ENCODE results near the gene MOV10. TPM values are rescaled to one million over a fixed set of nuclear protein-coding genes. Genes with fewer than 3 reads are reported as not detected.

The MOV10 gene
- total and polyA plus RNA-seq, 2 of the 8 experiments (the other 6 are each of a cell fraction or from before 2014, with no cell fraction given) = 57.3 to 109 TPM

DNA sequence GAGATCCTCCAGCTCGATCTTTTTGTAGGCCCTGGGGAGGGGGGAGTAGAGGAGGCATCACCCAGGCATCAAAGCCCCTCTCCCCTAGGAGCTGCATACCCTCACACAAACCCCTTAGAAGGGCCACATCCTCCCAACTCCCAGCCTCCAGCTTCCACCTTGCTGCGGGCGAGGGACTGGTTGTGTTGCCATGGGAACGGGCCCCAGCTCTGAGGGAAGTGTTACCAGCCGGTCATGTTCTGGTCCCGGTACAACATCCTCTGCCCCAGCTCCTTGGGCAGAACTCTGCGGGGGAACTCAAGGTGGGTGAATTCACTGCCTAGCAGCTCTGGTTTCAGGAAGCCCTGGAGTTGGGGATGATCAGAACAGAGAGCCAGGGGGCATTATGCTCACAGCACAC, 36.6 kb downstream of the MOV10 start (continued):
- TF ChIP-seq, protein P1, sequence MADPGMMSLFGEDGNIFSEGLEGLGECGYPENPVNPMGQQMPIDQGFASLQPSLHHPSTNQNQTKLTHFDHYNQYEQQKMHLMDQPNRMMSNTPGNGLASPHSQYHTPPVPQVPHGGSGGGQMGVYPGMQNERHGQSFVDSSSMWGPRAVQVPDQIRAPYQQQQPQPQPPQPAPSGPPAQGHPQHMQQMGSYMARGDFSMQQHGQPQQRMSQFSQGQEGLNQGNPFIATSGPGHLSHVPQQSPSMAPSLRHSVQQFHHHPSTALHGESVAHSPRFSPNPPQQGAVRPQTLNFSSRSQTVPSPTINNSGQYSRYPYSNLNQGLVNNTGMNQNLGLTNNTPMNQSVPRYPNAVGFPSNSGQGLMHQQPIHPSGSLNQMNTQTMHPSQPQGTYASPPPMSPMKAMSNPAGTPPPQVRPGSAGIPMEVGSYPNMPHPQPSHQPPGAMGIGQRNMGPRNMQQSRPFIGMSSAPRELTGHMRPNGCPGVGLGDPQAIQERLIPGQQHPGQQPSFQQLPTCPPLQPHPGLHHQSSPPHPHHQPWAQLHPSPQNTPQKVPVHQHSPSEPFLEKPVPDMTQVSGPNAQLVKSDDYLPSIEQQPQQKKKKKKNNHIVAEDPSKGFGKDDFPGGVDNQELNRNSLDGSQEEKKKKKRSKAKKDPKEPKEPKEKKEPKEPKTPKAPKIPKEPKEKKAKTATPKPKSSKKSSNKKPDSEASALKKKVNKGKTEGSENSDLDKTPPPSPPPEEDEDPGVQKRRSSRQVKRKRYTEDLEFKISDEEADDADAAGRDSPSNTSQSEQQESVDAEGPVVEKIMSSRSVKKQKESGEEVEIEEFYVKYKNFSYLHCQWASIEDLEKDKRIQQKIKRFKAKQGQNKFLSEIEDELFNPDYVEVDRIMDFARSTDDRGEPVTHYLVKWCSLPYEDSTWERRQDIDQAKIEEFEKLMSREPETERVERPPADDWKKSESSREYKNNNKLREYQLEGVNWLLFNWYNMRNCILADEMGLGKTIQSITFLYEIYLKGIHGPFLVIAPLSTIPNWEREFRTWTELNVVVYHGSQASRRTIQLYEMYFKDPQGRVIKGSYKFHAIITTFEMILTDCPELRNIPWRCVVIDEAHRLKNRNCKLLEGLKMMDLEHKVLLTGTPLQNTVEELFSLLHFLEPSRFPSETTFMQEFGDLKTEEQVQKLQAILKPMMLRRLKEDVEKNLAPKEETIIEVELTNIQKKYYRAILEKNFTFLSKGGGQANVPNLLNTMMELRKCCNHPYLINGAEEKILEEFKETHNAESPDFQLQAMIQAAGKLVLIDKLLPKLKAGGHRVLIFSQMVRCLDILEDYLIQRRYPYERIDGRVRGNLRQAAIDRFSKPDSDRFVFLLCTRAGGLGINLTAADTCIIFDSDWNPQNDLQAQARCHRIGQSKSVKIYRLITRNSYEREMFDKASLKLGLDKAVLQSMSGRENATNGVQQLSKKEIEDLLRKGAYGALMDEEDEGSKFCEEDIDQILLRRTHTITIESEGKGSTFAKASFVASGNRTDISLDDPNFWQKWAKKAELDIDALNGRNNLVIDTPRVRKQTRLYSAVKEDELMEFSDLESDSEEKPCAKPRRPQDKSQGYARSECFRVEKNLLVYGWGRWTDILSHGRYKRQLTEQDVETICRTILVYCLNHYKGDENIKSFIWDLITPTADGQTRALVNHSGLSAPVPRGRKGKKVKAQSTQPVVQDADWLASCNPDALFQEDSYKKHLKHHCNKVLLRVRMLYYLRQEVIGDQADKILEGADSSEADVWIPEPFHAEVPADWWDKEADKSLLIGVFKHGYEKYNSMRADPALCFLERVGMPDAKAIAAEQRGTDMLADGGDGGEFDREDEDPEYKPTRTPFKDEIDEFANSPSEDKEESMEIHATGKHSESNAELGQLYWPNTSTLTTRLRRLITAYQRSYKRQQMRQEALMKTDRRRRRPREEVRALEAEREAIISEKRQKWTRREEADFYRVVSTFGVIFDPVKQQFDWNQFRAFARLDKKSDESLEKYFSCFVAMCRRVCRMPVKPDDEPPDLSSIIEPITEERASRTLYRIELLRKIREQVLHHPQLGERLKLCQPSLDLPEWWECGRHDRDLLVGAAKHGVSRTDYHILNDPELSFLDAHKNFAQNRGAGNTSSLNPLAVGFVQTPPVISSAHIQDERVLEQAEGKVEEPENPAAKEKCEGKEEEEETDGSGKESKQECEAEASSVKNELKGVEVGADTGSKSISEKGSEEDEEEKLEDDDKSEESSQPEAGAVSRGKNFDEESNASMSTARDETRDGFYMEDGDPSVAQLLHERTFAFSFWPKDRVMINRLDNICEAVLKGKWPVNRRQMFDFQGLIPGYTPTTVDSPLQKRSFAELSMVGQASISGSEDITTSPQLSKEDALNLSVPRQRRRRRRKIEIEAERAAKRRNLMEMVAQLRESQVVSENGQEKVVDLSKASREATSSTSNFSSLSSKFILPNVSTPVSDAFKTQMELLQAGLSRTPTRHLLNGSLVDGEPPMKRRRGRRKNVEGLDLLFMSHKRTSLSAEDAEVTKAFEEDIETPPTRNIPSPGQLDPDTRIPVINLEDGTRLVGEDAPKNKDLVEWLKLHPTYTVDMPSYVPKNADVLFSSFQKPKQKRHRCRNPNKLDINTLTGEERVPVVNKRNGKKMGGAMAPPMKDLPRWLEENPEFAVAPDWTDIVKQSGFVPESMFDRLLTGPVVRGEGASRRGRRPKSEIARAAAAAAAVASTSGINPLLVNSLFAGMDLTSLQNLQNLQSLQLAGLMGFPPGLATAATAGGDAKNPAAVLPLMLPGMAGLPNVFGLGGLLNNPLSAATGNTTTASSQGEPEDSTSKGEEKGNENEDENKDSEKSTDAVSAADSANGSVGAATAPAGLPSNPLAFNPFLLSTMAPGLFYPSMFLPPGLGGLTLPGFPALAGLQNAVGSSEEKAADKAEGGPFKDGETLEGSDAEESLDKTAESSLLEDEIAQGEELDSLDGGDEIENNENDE (IDR thresholded peaks at IDR 0.05; ENCODE audit: insufficient replicate concordance, low read length) = no peak
- TF ChIP-seq, protein P2, sequence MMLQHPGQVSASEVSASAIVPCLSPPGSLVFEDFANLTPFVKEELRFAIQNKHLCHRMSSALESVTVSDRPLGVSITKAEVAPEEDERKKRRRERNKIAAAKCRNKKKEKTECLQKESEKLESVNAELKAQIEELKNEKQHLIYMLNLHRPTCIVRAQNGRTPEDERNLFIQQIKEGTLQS (IDR thresholded peaks at IDR 0.05; ENCODE audit: insufficient read depth, low read depth, low read length) = no peak
- TF ChIP-seq SP2 (IDR thresholded peaks at IDR 0.05; ENCODE audit: low read length) = no peak
